H1 (cell line): ENCODE measurements around the gene RPL6. TPM values are rescaled to one million over a fixed set of nuclear protein-coding genes. Genes with fewer than 3 reads are reported as not detected.

ENCODE experiments used
- E2F6 ChIP-seq: IDR thresholded peaks from 2 replicates; pipeline ENCODE4 v1.6.1; 2012; ENCODE audit warnings: inconsistent platforms
- MAX ChIP-seq: IDR thresholded peaks from 2 replicates; pipeline ENCODE4 v1.6.1; 2012; ENCODE audit warnings: inconsistent platforms
- POLR2AphosphoS5 ChIP-seq: IDR thresholded peaks from 2 replicates; pipeline ENCODE4 v1.6.1; 2011; ENCODE audit warnings: low read depth, low read length
- YY1 ChIP-seq: IDR thresholded peaks from 2 replicates; pipeline ENCODE4 v1.6.1; 2011; ENCODE audit warnings: low read depth, mild to moderate bottlenecking, low read length
- polyA plus RNA-seq, 7 experiments: library from polyadenylated mRNA; depleted of rRNA in 3 of 7; stranded (reverse) in 5 of 7; unstranded in 2 of 7; fragments of >200 nt in 5 of 7; fragments of 200-250 nt in 2 of 7; gene quantifications; 1 replicate in 5 of 7; 2 replicates in 1 of 7; 4 replicates in 1 of 7; pipeline versions ENCODE4 v1.2.1 to v1.2.3, GENCODE V29; 2011 to 2013; ENCODE audit warnings: missing spikeins in 2 of 7, mixed read lengths in 2 of 7
- total RNA-seq: library from RNA; stranded (reverse); fragmentation: NEBNext Ultra II Directional; extraction: Animal tissue kit (Norgen Biotek cat#: 25700); gene quantifications from 2 replicates; pipeline ENCODE4 v1.2.1, GENCODE V29; 2021

The RPL6 gene
- total and polyA plus RNA-seq, 2 of the 8 experiments (the other 6 are each of a cell fraction or from before 2014, with no cell fraction given) = 1,073 to 1,643 TPM

GRCh38 chr12:112381883-112382796 is 27.3 kb downstream of the RPL6 start, which contains the start of gene HECTD4 (continued):
- TF ChIP-seq MAX (peak; percentile 54; the same call in 1 of the 2 replicates), YY1 (peak; percentile 92), E2F6 (no peak), POLR2AphosphoS5 (no peak)
